HG03108 (cell line): ENCODE data around the gene OR52E2.

Experiments
- ATAC-seq: cut with Tn5 transposase; IDR thresholded peaks from one replicate; pipeline ENCODE4 v1.9.1; 2021; ENCODE audit warnings: moderate library complexity; ENCODE audit not compliant: unreplicated experiment

The OR52E2 gene

GRCh38 chr11:5013012-5013411 lies 46.4 kb downstream of the OR52E2 start:
- no peak for ATAC-seq

GRCh38 chr11:5011254-5011653 lies 48.2 kb downstream of the OR52E2 start:
- no peak for ATAC-seq
